G401 (cell line): ENCODE measurements around the gene LRRC71. TPM values are rescaled to one million over a fixed set of nuclear protein-coding genes. Genes with fewer than 3 reads are reported as not detected.

Source experiments
- DNase-seq: peaks from one replicate; pipeline ENCODE4 v3.0.0-alpha.2; 2015; ENCODE audit warnings: low spot score
- in situ Hi-C: cut with HindIII; loops from 2 replicates; pipeline ENCODE4 v1.10.0; 2016; ENCODE audit warnings: low sequenced_read_pairs, mixed read lengths
- total RNA-seq: library from RNA; depleted of rRNA; stranded (reverse); fragments of >200 nt; shearing (Covaris generic); gene quantifications from 2 replicates; pipeline ENCODE4 v1.2.3, GENCODE V29; 2014; rRNA removed

The LRRC71 gene
- total RNA-seq, 1 experiment from 2014 or later, result not detected

GRCh38 chr1:156961709-156962108 lies 41.3 kb downstream of the LRRC71 start:
- no peak for DNase-seq
- in situ Hi-C loops, result no loop called here

DNA sequence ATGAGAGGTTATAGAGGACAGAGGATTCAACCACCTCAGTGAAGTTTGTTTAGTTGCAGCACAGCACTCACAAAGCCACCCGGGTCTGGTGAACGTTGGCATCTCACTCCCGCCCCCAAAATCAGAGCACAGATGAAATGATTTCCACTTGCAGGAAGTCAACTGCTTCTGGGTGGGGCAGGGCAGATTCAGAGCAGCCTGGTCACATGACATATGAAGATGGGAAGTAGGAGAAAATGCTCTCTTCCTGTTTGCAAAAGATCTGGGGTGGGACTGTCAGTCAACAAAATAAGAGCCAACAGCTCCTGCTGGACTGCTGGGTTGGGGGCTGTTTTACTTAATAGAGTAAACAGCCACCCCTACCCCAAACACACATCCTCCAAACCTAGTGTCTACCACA lies 43.2 kb downstream of the LRRC71 start:
- in situ Hi-C loops, result no loop called here
- DNase-seq, result no peak

- in situ Hi-C loops, result no loop called here
- no peak for DNase-seq
These were observed 44.0 kb downstream of the LRRC71 start for GRCh38 chr1:156964441-156964840.

DNA sequence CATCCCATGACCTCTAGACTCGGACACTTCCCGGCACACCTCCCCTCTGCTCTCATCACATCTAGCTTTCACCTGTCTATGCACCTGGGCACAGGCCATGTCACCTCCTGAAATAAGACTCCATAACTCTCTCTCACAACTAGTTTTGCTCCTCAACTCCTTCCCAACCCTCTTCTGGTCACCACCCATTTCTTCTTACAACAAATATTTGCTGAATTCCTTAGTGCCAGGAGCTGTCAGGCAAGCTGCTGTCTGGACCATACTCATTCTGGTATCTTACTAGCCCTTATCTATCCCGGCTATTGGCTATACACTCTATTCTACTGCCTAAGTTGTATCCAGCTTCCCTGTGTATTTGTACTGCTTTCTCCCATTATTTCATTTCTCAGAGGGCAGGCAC lies 49.1 kb downstream of the LRRC71 start:
- in situ Hi-C loops, result no loop called here
- DNase-seq, result no peak

GRCh38 chr1:156970017-156970416 lies 49.6 kb downstream of the LRRC71 start:
- no peak for DNase-seq
- in situ Hi-C loops, result no loop called here

- DNase-seq, result no peak
- in situ Hi-C loops, result no loop called here
These were observed 53.0 kb downstream of the LRRC71 start for GRCh38 chr1:156973417-156973816.

DNA sequence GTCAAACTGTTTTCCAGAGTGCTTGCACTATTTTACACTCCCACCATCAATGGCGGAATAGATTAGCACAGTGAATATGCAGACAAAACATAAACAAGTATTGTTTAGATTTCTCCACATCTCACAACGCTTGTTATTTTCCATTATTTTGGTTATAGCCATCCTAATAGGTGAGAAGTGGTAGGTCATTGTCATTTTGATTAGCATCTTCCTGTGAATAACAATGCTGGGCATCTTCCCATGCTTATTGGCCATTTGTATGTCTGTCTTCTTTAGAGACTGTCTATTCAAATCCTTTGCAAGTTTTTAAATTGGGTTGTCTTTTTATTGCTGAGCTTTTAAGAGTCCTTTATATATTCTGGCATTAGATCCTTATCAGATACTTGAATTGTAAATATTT lies 54.7 kb downstream of the LRRC71 start:
- in situ Hi-C loops, result no loop called here

GRCh38 chr1:156980551-156980950 lies 60.1 kb downstream of the LRRC71 start:
- in situ Hi-C loops, result no loop called here

More for the DNA sequence above, 54.7 kb downstream of the LRRC71 start:
- no peak for DNase-seq

More at GRCh38 chr1:156980551-156980950, 60.1 kb downstream of the LRRC71 start:
- no peak for DNase-seq

Other genes with a start within 250 kb of the LRRC71 start
- 170 and 183 TPM in 2 replicates for gene NES, start 243.2 kb upstream of the LRRC71 start, total RNA-seq
- 1,143 and 1,168 TPM in 2 replicates for gene CRABP2, start 215.0 kb upstream of the LRRC71 start, total RNA-seq
- 24.6 and 54.8 TPM in 2 replicates for gene METTL25B, start 192.2 kb upstream of the LRRC71 start, total RNA-seq
- 29.8 and 31.9 TPM in 2 replicates for gene ISG20L2, start 191.9 kb upstream of the LRRC71 start, total RNA-seq
- 34.2 and 88.7 TPM in 2 replicates for gene MRPL24, start 179.5 kb upstream of the LRRC71 start, total RNA-seq
- gene HDGF, start 169.0 kb upstream of the LRRC71 start, total RNA-seq, result 481 and 510 TPM in 2 replicates
- 45.4 and 51.1 TPM in 2 replicates for gene PRCC, start 153.1 kb upstream of the LRRC71 start, total RNA-seq
- gene SH2D2A, start 103.8 kb upstream of the LRRC71 start, total RNA-seq, result 1.8 and 2.4 TPM in 2 replicates
- not detected in 2 replicates for gene INSRR, start 61.5 kb upstream of the LRRC71 start, total RNA-seq
- 0.81 and 1.2 TPM in 2 replicates for gene NTRK1, start 59.8 kb upstream of the LRRC71 start, total RNA-seq
- 6.6 and 7.1 TPM in 2 replicates for gene PEAR1, start 26.9 kb upstream of the LRRC71 start, total RNA-seq
- 20.3 and 23.1 TPM in 2 replicates for gene ARHGEF11, start 125.1 kb downstream of the LRRC71 start, total RNA-seq
- gene ETV3L, start 179.2 kb downstream of the LRRC71 start, total RNA-seq, result not detected in 2 replicates
- gene ETV3, start 217.8 kb downstream of the LRRC71 start, total RNA-seq, result 6.5 and 9.8 TPM in 2 replicates